Measurements from ENCODE around the gene TPBGL. TPM values are rescaled to one million over a fixed set of nuclear protein-coding genes. Genes with fewer than 3 reads are reported as not detected.
"Not testable (repeated sequence)": the region's sequence is repeated elsewhere in the genome, so short reads cannot be mapped to it uniquely, and the experiment has no call there.

TPBGL gene
- total RNA-seq, 1 donor from 2014 or later = not detected

DNA sequence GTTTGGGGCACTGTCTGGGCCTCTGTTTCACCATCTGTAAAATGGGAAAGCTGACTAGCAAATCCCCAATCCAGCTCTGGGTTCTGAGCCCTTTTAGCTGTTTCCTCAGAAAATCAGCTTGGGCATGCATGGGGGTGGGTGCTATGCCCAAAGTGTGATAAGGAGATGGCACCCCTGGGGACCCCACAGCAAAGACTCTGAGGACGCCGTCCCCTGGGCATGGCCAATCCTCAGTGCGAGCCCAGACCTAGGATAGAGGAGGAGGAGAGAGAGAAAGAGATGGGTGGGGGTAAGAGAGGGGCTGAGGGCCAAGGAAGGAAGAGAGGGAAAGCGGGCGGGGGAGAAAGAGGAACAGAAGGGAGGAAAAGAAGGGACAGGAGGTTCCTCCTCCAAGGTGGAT, 31.8 kb downstream of the TPBGL start:
- Mint-ChIP-seq H3K27me3 (ENCODE audit: unreplicated experiment) (no peaks in the 10 kb centered on the region), H3K27ac (ENCODE audit: unreplicated experiment) (no peak overlapping the region), H3K4me3 (ENCODE audit: unreplicated experiment) (no peak overlapping the region), H3K36me3 (ENCODE audit: unreplicated experiment) (peaks cover 3% of the 10 kb centered on the region), H3K9me3 (ENCODE audit: unreplicated experiment) (no peaks in the 10 kb centered on the region), H3K4me1 (ENCODE audit: unreplicated experiment) (no peaks in the 10 kb centered on the region)
- DNase-seq (ENCODE audit: extremely low spot score, unreplicated experiment) = no peak
- TF ChIP-seq CTCF (IDR thresholded peaks at IDR 0.05) = no peak

GRCh38 chr11:75272821-75273301, 32.3 kb downstream of the TPBGL start:
- peaks cover 3% of the 10 kb centered on the region for H3K36me3 Mint-ChIP-seq (ENCODE audit: unreplicated experiment)
- H3K4me3 Mint-ChIP-seq (ENCODE audit: unreplicated experiment) = no peak overlapping the region
- no peaks in the 10 kb centered on the region for H3K4me1 Mint-ChIP-seq (ENCODE audit: unreplicated experiment)
- H3K27ac Mint-ChIP-seq (ENCODE audit: unreplicated experiment) = no peak overlapping the region
- no peaks in the 10 kb centered on the region for H3K9me3 Mint-ChIP-seq (ENCODE audit: unreplicated experiment)
- TF ChIP-seq CTCF (IDR thresholded peaks at IDR 0.05) = no peak
- no peaks in the 10 kb centered on the region for H3K27me3 Mint-ChIP-seq (ENCODE audit: unreplicated experiment)
- no peak for DNase-seq (ENCODE audit: extremely low spot score, unreplicated experiment)

GRCh38 chr11:75273411-75274391, 33.1 kb downstream of the TPBGL start:
- Mint-ChIP-seq H3K9me3 (ENCODE audit: unreplicated experiment) (no peaks in the 10 kb centered on the region), H3K4me1 (ENCODE audit: unreplicated experiment) (no peaks in the 10 kb centered on the region), H3K27me3 (ENCODE audit: unreplicated experiment) (no peaks in the 10 kb centered on the region), H3K27ac (ENCODE audit: unreplicated experiment) (no peak overlapping the region), H3K36me3 (ENCODE audit: unreplicated experiment) (peaks cover 3% of the 10 kb centered on the region), H3K4me3 (ENCODE audit: unreplicated experiment) (no peak overlapping the region)
- no peak for TF ChIP-seq CTCF (IDR thresholded peaks at IDR 0.05)
- no peak for DNase-seq (ENCODE audit: extremely low spot score, unreplicated experiment)

- H3K27ac Mint-ChIP-seq (ENCODE audit: unreplicated experiment); H3K9me3 Mint-ChIP-seq (ENCODE audit: unreplicated experiment); H3K36me3 Mint-ChIP-seq (ENCODE audit: unreplicated experiment); H3K4me1 Mint-ChIP-seq (ENCODE audit: unreplicated experiment); H3K27me3 Mint-ChIP-seq (ENCODE audit: unreplicated experiment); DNase-seq (ENCODE audit: extremely low spot score, unreplicated experiment); H3K4me3 Mint-ChIP-seq (ENCODE audit: unreplicated experiment): not testable (repeated sequence)
Observed at GRCh38 chr11:75274716-75275115, 34.1 kb downstream of the TPBGL start.

GRCh38 chr11:75275581-75275980, 35.0 kb downstream of the TPBGL start:
- Mint-ChIP-seq H3K4me3 (ENCODE audit: unreplicated experiment) (no peak overlapping the region), H3K27ac (ENCODE audit: unreplicated experiment) (no peak overlapping the region), H3K27me3 (ENCODE audit: unreplicated experiment) (no peaks in the 10 kb centered on the region), H3K36me3 (ENCODE audit: unreplicated experiment) (peaks cover 3% of the 10 kb centered on the region), H3K9me3 (ENCODE audit: unreplicated experiment) (no peaks in the 10 kb centered on the region), H3K4me1 (ENCODE audit: unreplicated experiment) (peaks cover 2% of the 10 kb centered on the region)
- TF ChIP-seq CTCF (IDR thresholded peaks at IDR 0.05) = no peak
- no peak for DNase-seq (ENCODE audit: extremely low spot score, unreplicated experiment)
